Stimulated activated naive CD4-positive, alpha-beta T cell treated with Interleukin-2 at 50 U/mL for 16 hours (primary cell): ENCODE measurements around the gene KRT17.

Experiments
- DNase-seq: peaks from one replicate; lab custom pipeline; 2025; lab: John Stamatoyannopoulos, UW

The KRT17 gene

DNA sequence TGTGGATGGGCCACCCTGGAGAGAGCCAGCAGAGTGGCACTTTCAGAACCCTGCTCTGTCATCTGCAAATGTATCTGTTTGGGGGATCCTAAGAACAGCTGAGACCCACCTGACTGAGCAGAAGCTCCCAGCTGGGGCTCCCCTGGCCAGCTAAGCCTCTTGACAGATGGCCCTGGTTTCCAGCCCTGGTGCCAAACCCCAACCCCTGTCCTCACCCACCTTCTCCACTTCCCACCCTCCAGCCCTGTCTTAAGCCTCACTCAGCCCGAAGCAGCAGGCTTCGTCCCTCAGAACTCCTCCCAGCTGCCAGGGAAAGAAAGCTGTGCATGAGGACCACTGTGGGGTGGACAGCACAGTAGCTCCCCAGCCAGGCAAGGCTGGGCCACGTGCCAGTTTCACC is 49.0 kb downstream of the KRT17 start:
- no peak for DNase-seq

DNA sequence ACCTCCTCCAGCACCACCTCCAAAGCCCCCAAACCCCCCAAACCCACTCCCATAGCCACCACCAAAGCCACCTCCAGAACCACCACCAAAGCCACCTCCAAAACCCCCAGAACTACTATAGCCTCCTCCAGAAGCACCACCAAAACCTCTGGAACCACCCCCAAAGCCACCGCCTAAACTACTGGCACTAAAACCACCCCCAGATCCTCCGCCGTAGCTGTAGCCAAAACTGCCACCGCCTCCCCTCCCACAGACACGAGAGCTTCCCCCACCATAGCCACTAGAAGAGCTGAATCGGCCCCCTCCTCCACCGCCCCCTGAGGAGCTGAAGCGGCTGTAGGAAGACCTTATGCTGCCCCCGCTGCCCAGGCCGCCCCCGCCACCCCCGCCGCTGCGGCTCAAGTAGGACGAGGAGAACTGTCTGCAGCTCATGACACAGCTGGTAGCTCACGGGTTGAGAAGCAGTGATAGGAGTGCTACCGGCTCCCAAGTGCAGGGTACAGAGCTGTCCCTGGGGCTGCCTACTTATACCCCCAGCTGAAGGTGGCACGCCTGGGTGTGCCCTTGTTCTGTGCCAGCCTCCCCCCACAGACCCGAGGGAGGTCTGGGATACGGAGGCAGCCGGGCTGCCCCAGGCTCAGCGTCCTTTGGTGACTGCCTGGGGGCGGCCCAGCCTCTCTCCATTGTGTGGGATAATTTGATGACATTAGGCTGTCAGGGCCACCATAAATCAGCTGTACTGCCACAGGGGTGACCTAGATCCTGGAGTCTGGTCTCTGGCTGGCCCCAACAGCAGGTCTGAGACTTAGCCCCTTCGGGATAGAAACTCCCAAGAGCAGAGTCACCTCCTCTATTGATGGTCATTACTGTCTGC is 52.6 kb downstream of the KRT17 start, which contains the start of gene KRT9:
TSS of gene KRT9 (minus strand) at position 499 of the 874 bp plus-strand sequence. CDS start at position 432, 67 bp downstream.
- no peak for DNase-seq
